22Rv1 (cell line): ENCODE data around the gene ZFP1.

Experiments
- ZFX ChIP-seq: fragments of 450-650 bp; IDR thresholded peaks from 2 replicates; pipeline ENCODE4 v1.6.1; 2017; ENCODE audit warnings: antibody characterized with exemption, borderline replicate concordance
- TF ChIP-seq, protein P1 (sequence below): fragments of 450-650 bp; IDR thresholded peaks from 2 replicates; pipeline ENCODE4 v1.5.1; 2017; ENCODE audit warnings: mild to moderate bottlenecking

DNA sequence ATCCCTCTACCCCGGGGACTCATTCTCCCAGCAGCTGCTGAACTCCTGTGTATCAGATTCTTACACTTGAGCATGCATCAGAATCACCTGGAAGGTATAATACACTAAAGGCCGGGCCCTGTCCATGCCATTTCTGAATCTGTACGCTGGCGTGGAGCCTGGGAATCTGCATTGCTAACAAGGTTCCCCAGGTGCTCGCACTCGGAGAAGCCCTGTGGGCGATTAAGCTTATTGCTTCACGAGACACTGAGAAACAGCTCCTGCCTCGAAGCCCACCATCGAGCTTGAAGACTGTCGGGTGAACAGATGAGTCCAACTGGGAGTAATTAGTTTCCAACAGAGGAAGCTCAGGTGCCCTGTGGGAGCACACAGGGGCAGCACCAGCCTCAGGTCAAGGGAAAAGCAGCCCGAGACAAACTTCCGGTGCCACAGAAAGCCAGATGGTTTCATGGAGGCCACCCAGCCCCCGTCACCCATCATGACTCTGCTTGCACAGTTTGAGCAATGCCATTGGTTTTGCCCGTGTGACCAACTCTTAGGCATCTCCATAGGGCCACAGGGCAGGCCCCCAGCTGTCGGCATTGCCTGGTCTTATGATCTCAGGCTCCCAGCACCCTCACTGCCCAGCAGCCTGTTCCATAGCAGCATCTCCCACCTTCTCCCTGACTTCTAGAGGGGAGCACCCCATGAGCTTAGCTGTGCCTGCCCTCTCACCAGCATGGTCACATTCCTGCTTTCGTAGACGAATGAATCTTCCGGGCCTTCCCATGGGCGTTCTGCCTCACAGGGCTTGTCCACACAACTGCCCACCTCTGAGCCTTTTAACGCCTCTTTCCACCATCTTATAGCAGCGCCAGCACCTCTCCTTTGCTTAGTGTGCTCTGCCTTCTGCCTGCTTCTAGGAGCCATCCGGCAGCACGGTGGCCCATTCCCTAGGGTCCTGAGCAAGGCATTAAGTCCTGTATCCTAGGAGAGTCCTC is 47.8 kb downstream of the ZFP1 start:
- TF ChIP-seq, protein P1, sequence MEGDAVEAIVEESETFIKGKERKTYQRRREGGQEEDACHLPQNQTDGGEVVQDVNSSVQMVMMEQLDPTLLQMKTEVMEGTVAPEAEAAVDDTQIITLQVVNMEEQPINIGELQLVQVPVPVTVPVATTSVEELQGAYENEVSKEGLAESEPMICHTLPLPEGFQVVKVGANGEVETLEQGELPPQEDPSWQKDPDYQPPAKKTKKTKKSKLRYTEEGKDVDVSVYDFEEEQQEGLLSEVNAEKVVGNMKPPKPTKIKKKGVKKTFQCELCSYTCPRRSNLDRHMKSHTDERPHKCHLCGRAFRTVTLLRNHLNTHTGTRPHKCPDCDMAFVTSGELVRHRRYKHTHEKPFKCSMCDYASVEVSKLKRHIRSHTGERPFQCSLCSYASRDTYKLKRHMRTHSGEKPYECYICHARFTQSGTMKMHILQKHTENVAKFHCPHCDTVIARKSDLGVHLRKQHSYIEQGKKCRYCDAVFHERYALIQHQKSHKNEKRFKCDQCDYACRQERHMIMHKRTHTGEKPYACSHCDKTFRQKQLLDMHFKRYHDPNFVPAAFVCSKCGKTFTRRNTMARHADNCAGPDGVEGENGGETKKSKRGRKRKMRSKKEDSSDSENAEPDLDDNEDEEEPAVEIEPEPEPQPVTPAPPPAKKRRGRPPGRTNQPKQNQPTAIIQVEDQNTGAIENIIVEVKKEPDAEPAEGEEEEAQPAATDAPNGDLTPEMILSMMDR = no peak
- no peak for TF ChIP-seq ZFX
